ENCODE measurements around the gene YIPF7.

GRCh38 chr4:44652002-44652401 lies 577 bp upstream of the YIPF7 start:
- TF ChIP-seq TCF7L2 (IDR thresholded peaks at IDR 0.05; ENCODE audit: borderline replicate concordance, low read depth, low read length) = no peak
- TF ChIP-seq, protein P1, sequence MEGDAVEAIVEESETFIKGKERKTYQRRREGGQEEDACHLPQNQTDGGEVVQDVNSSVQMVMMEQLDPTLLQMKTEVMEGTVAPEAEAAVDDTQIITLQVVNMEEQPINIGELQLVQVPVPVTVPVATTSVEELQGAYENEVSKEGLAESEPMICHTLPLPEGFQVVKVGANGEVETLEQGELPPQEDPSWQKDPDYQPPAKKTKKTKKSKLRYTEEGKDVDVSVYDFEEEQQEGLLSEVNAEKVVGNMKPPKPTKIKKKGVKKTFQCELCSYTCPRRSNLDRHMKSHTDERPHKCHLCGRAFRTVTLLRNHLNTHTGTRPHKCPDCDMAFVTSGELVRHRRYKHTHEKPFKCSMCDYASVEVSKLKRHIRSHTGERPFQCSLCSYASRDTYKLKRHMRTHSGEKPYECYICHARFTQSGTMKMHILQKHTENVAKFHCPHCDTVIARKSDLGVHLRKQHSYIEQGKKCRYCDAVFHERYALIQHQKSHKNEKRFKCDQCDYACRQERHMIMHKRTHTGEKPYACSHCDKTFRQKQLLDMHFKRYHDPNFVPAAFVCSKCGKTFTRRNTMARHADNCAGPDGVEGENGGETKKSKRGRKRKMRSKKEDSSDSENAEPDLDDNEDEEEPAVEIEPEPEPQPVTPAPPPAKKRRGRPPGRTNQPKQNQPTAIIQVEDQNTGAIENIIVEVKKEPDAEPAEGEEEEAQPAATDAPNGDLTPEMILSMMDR (tag by site-specific recombination; IDR thresholded peaks at IDR 0.05) = no peak
- no peak for TF ChIP-seq ZNF174 (tag by site-specific recombination; IDR thresholded peaks at IDR 0.05)
